Measurements from ENCODE around the gene CHI3L1.

GRCh38 chr1:203177470-203178039 lies 8.9 kb downstream of the CHI3L1 start:
- TF ChIP-seq SMAD5 (IDR thresholded peaks at IDR 0.05; ENCODE audit: low read depth) (no peak), CHD1 (IDR thresholded peaks at IDR 0.05; ENCODE audit: low read depth, low read length) (no peak), IRF4 (IDR thresholded peaks at IDR 0.05; ENCODE audit: low read depth, low read length) (no peak), IKZF2 (IDR thresholded peaks at IDR 0.05) (no peak), YY1 (IDR thresholded peaks at IDR 0.05; ENCODE audit: low read depth, low read length) (no peak), SP1 (IDR thresholded peaks at IDR 0.05; ENCODE audit: low read depth, low read length) (no peak), REST (IDR thresholded peaks at IDR 0.05; ENCODE audit: low read depth, low read length) (no peak), MAX (IDR thresholded peaks at IDR 0.05; ENCODE audit: low read depth, low read length) (no peak), POLR2AphosphoS5 (IDR thresholded peaks at IDR 0.05; ENCODE audit: low read length) (no peak), CUX1 (IDR thresholded peaks at IDR 0.05; ENCODE audit: insufficient replicate concordance, low read depth, low read length) (no peak), ASH2L (IDR thresholded peaks at IDR 0.05; ENCODE audit: borderline replicate concordance, low read depth) (no peak), CTCF (IDR thresholded peaks at IDR 0.05 in 2 of 3, conservative IDR thresholded peaks at IDR 0.05 in 1 of 3; ENCODE audit: control insufficient read depth in 2 of 3, extremely low read depth in 1 of 3, insufficient read depth in 1 of 3, low read depth in 3 of 3, low read length in 3 of 3) (no peak), NR2C1 (IDR thresholded peaks at IDR 0.05) (no peak), RAD21 (IDR thresholded peaks at IDR 0.05; ENCODE audit: insufficient read depth, low read depth, low read length) (no peak)

Measured in GM12878 (cell line).